ENCODE results near the gene C3orf20. TPM values are rescaled to one million over a fixed set of nuclear protein-coding genes. Genes with fewer than 3 reads are reported as not detected.

Gene C3orf20
- total and polyA plus RNA-seq, 2 of the 13 experiments (the other 11 are each of a cell fraction or from before 2014, with no cell fraction given) = 0.03 to 0.04 TPM

DNA sequence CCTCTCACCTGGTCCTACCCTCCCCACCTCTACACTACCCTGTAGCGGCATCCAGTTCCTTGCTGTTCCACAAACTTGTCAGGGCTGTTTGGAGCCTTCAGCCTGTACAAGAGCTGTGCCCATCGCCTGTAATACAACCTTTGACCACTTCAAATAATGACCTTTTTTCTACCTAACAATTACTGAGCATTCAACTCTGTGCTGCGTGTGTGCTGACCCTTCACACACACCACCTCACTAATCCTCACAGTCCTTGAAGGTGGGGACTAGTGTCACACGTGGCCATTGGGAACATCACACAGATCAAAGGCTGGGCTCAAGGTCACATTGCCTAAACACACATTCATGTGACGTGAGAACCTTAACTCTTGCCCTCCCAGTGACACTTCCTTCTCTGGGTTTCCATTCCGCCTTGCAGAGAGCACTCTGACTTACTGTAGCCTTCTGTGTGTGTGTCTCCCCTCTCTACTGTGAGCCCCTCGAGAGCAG is 3.1 kb downstream of the C3orf20 start (continued):
- TF ChIP-seq, protein P1, sequence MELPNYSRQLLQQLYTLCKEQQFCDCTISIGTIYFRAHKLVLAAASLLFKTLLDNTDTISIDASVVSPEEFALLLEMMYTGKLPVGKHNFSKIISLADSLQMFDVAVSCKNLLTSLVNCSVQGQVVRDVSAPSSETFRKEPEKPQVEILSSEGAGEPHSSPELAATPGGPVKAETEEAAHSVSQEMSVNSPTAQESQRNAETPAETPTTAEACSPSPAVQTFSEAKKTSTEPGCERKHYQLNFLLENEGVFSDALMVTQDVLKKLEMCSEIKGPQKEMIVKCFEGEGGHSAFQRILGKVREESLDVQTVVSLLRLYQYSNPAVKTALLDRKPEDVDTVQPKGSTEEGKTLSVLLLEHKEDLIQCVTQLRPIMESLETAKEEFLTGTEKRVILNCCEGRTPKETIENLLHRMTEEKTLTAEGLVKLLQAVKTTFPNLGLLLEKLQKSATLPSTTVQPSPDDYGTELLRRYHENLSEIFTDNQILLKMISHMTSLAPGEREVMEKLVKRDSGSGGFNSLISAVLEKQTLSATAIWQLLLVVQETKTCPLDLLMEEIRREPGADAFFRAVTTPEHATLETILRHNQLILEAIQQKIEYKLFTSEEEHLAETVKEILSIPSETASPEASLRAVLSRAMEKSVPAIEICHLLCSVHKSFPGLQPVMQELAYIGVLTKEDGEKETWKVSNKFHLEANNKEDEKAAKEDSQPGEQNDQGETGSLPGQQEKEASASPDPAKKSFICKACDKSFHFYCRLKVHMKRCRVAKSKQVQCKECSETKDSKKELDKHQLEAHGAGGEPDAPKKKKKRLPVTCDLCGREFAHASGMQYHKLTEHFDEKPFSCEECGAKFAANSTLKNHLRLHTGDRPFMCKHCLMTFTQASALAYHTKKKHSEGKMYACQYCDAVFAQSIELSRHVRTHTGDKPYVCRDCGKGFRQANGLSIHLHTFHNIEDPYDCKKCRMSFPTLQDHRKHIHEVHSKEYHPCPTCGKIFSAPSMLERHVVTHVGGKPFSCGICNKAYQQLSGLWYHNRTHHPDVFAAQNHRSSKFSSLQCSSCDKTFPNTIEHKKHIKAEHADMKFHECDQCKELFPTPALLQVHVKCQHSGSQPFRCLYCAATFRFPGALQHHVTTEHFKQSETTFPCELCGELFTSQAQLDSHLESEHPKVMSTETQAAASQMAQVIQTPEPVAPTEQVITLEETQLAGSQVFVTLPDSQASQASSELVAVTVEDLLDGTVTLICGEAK (IDR thresholded peaks at IDR 0.05) = no peak
- TF ChIP-seq, protein P1 (CRISPR knock-in tag; IDR thresholded peaks at IDR 0.05) = peak; percentile 62
- TF ChIP-seq, protein P2, sequence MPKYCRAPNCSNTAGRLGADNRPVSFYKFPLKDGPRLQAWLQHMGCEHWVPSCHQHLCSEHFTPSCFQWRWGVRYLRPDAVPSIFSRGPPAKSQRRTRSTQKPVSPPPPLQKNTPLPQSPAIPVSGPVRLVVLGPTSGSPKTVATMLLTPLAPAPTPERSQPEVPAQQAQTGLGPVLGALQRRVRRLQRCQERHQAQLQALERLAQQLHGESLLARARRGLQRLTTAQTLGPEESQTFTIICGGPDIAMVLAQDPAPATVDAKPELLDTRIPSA (CRISPR knock-in tag; IDR thresholded peaks at IDR 0.05; ENCODE audit: borderline replicate concordance) = no peak
- TF ChIP-seq ZNF788 (CRISPR knock-in tag; IDR thresholded peaks at IDR 0.05; ENCODE audit: borderline replicate concordance) (peak; percentile 96; the same call in 1 of the 2 replicates), SRY (CRISPR knock-in tag; IDR thresholded peaks at IDR 0.05) (no peak), SIN3A (IDR thresholded peaks at IDR 0.05; ENCODE audit: borderline replicate concordance, low read depth, low read length) (no peak), RARA (CRISPR knock-in tag; IDR thresholded peaks at IDR 0.05) (peak; percentile 93), ASH2L (IDR thresholded peaks at IDR 0.05; ENCODE audit: insufficient read length, low read depth, low read length) (peak; percentile 63), ZMYM4 (CRISPR knock-in tag; IDR thresholded peaks at IDR 0.05) (peak; percentile 97), ZNF782 (CRISPR knock-in tag; IDR thresholded peaks at IDR 0.05; ENCODE audit: borderline replicate concordance) (no peak), KAT8 (CRISPR knock-in tag; IDR thresholded peaks at IDR 0.05) (peak; percentile 73), KDM4B (CRISPR knock-in tag; IDR thresholded peaks at IDR 0.05) (peak; percentile 71; the same call in 1 of the 2 replicates), GLI4 (CRISPR knock-in tag; IDR thresholded peaks at IDR 0.05; ENCODE audit: borderline replicate concordance) (no peak), SKI (IDR thresholded peaks at IDR 0.05; ENCODE audit: partially characterized antibody) (peak; percentile 67), CC2D1A (CRISPR knock-in tag; IDR thresholded peaks at IDR 0.05) (no peak), ZNF547 (CRISPR knock-in tag; IDR thresholded peaks at IDR 0.05) (0 out of 2 replicates have a peak, but pooled peaks have one; percentile 30)
- TF ChIP-seq, protein P3, sequence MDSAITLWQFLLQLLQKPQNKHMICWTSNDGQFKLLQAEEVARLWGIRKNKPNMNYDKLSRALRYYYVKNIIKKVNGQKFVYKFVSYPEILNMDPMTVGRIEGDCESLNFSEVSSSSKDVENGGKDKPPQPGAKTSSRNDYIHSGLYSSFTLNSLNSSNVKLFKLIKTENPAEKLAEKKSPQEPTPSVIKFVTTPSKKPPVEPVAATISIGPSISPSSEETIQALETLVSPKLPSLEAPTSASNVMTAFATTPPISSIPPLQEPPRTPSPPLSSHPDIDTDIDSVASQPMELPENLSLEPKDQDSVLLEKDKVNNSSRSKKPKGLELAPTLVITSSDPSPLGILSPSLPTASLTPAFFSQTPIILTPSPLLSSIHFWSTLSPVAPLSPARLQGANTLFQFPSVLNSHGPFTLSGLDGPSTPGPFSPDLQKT (CRISPR knock-in tag; IDR thresholded peaks at IDR 0.05; ENCODE audit: borderline replicate concordance) = no peak
- TF ChIP-seq, protein P4, sequence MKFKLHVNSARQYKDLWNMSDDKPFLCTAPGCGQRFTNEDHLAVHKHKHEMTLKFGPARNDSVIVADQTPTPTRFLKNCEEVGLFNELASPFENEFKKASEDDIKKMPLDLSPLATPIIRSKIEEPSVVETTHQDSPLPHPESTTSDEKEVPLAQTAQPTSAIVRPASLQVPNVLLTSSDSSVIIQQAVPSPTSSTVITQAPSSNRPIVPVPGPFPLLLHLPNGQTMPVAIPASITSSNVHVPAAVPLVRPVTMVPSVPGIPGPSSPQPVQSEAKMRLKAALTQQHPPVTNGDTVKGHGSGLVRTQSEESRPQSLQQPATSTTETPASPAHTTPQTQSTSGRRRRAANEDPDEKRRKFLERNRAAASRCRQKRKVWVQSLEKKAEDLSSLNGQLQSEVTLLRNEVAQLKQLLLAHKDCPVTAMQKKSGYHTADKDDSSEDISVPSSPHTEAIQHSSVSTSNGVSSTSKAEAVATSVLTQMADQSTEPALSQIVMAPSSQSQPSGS (CRISPR knock-in tag; IDR thresholded peaks at IDR 0.05) = peak; percentile 97

Measured in HepG2 (cell line).